ENCODE results near the gene ACTR3C.

Gene ACTR3C

GRCh38 chr7:150337179-150337578, 13.8 kb upstream of the ACTR3C start:
- TF ChIP-seq CTCF (IDR thresholded peaks at IDR 0.05; ENCODE audit: low read depth, low read length, missing control alignments), result no peak

GRCh38 chr7:150336746-150337145, 13.4 kb upstream of the ACTR3C start:
- Histone ChIP-seq H3K27me3 (replicated peaks) (peaks cover 24% of the 10 kb centered on the region), H3K27ac (no peak overlapping the region), H3K4me3 (ENCODE audit: low read depth, low read length) (no peak overlapping the region), H3K36me3 (replicated peaks) (no peaks in the 10 kb centered on the region)
- DNase-seq, result no peak
- no peak for TF ChIP-seq CTCF (IDR thresholded peaks at IDR 0.05; ENCODE audit: low read depth, low read length, missing control alignments)
- in situ Hi-C loops (cut with HindIII; ENCODE audit: low pct_ligation_motif_present, low sequenced_read_pairs), result no loop called here

More at GRCh38 chr7:150337179-150337578, 13.8 kb upstream of the ACTR3C start:
- in situ Hi-C loops (cut with HindIII; ENCODE audit: low pct_ligation_motif_present, low sequenced_read_pairs), result no loop called here
- Histone ChIP-seq H3K4me3 (ENCODE audit: low read depth, low read length) (no peak overlapping the region), H3K36me3 (replicated peaks) (no peaks in the 10 kb centered on the region), H3K27ac (no peak overlapping the region), H3K27me3 (replicated peaks) (peaks cover 28% of the 10 kb centered on the region)
- DNase-seq, result no peak

GRCh38 chr7:150335774-150336112, 12.4 kb upstream of the ACTR3C start:
- in situ Hi-C loops (cut with HindIII; ENCODE audit: low pct_ligation_motif_present, low sequenced_read_pairs), result no loop called here
- Histone ChIP-seq H3K27me3 (replicated peaks) (peaks cover 17% of the 10 kb centered on the region), H3K4me3 (ENCODE audit: low read depth, low read length) (no peak overlapping the region), H3K36me3 (replicated peaks) (no peaks in the 10 kb centered on the region), H3K27ac (no peak overlapping the region)
- DNase-seq, result no peak
- TF ChIP-seq CTCF (IDR thresholded peaks at IDR 0.05; ENCODE audit: low read depth, low read length, missing control alignments), result no peak

GRCh38 chr7:150335108-150335773, 11.9 kb upstream of the ACTR3C start:
- Histone ChIP-seq H3K36me3 (replicated peaks) (no peaks in the 10 kb centered on the region), H3K27ac (no peak overlapping the region), H3K27me3 (replicated peaks) (peaks cover 12% of the 10 kb centered on the region), H3K4me3 (ENCODE audit: low read depth, low read length) (no peak overlapping the region)
- in situ Hi-C loops (cut with HindIII; ENCODE audit: low pct_ligation_motif_present, low sequenced_read_pairs), result no loop called here
- DNase-seq, result no peak
- no peak for TF ChIP-seq CTCF (IDR thresholded peaks at IDR 0.05; ENCODE audit: low read depth, low read length, missing control alignments)

- in situ Hi-C loops (cut with HindIII; ENCODE audit: low pct_ligation_motif_present, low sequenced_read_pairs), result no loop called here
- Histone ChIP-seq H3K36me3 (replicated peaks) (no peaks in the 10 kb centered on the region), H3K4me3 (ENCODE audit: low read depth, low read length) (no peak overlapping the region), H3K27me3 (replicated peaks) (peaks cover 4% of the 10 kb centered on the region), H3K27ac (no peak overlapping the region)
- no peak for DNase-seq
- no peak for TF ChIP-seq CTCF (IDR thresholded peaks at IDR 0.05; ENCODE audit: low read depth, low read length, missing control alignments)
Observed at GRCh38 chr7:150334108-150334507, 10.8 kb upstream of the ACTR3C start.

- no peak overlapping the region for H3K4me3 ChIP-seq (ENCODE audit: low read depth, low read length)
- in situ Hi-C loops (cut with HindIII; ENCODE audit: low pct_ligation_motif_present, low sequenced_read_pairs), result no loop called here
- H3K27ac ChIP-seq, result no peak overlapping the region
- no peak for TF ChIP-seq CTCF (IDR thresholded peaks at IDR 0.05; ENCODE audit: low read depth, low read length, missing control alignments)
- no peak for DNase-seq
- no peaks in the 10 kb centered on the region for H3K27me3 ChIP-seq (replicated peaks)
- no peaks in the 10 kb centered on the region for H3K36me3 ChIP-seq (replicated peaks)
Observed at GRCh38 chr7:150333659-150334058, 10.3 kb upstream of the ACTR3C start.

All from brain microvascular endothelial cell (primary cell).